ENCODE results near the gene SLC12A6. TPM values are rescaled to one million over a fixed set of nuclear protein-coding genes. Genes with fewer than 3 reads are reported as not detected.
A peak's percentile ranks its signal among the peaks of the same experiment; 100 is the strongest.
"Not testable (repeated sequence)": the region's sequence is repeated elsewhere in the genome, so short reads cannot be mapped to it uniquely, and the experiment has no call there.

The SLC12A6 gene
- total RNA-seq, 1 donor from 2014 or later = 16.6 TPM

- intact Hi-C loops (cut with micrococcal nuclease); H3K27me3 Mint-ChIP-seq (ENCODE audit: low read depth); DNase-seq (ENCODE audit: low spot score); H3K4me3 Mint-ChIP-seq (ENCODE audit: low read depth); H3K9me3 Mint-ChIP-seq; H3K27ac Mint-ChIP-seq; H3K36me3 Mint-ChIP-seq (ENCODE audit: low read depth); H3K4me1 Mint-ChIP-seq (ENCODE audit: low read depth): not testable (repeated sequence)
Measured at GRCh38 chr15:34352996-34353395, 15.4 kb upstream of the SLC12A6 start.

DNA sequence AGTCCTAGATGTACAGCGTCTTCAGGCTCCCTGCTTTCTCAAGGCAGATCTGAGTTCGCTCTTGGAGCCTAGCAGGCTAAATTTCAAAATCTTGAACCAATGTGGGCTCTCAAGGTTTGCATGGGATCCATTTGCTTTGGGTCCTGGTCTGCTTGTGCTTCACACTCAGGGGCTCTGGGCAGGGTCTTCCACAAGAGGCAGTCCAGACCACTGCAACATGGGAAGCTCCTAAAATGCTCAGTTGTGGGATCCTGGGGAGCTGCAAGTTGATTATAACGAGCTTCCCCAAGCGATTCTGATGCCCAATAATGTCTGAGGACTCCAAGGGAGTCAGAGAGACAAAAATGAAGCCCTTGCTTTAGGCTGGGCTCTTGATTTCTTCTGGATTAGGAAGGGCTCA, 12.2 kb upstream of the SLC12A6 start:
- intact Hi-C loops (cut with micrococcal nuclease) = no loop called here
- H3K27ac Mint-ChIP-seq = no peak overlapping the region
- peaks cover 5% of the 10 kb centered on the region for H3K36me3 Mint-ChIP-seq (ENCODE audit: low read depth)
- no peaks in the 10 kb centered on the region for H3K27me3 Mint-ChIP-seq (ENCODE audit: low read depth)
- H3K4me1 Mint-ChIP-seq (ENCODE audit: low read depth) = no peaks in the 10 kb centered on the region
- DNase-seq (ENCODE audit: low spot score) = no peak
- H3K9me3 Mint-ChIP-seq = no peaks in the 10 kb centered on the region
- H3K4me3 Mint-ChIP-seq (ENCODE audit: low read depth) = no peak overlapping the region

DNA sequence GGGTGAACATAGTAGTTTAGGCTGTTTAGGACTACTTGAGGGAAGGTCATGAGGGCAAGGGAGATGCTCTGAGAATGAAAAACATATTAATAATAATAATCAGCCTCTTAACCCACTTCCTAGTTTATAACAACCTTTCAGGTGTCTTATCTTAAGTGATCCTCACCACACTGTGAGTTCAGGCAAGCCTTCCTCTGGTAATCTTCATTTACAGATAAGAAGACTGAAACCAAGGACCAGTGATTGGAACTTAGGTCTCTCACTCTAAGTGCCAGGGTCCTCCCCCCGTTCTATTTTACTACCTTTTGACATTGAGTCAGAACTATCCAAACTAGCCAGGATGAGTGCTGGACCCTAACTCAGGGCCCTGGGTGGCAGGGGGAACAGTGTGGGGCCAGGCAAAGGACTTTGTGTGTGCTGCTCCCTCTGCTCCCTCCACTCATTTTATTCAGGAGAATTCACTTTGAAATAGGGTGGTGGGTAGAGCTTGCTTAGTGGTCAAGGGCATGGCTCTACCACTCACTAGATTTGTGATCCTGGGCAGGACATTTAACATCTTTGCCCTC, 11.2 kb upstream of the SLC12A6 start:
- no peak overlapping the region for H3K27ac Mint-ChIP-seq
- intact Hi-C loops (cut with micrococcal nuclease) = no loop called here
- H3K27me3 Mint-ChIP-seq (ENCODE audit: low read depth) = no peaks in the 10 kb centered on the region

GRCh38 chr15:34347951-34348638, 10.5 kb upstream of the SLC12A6 start:
- H3K4me1 Mint-ChIP-seq (ENCODE audit: low read depth) = no peaks in the 10 kb centered on the region
- intact Hi-C loops (cut with micrococcal nuclease) = no loop called here
- H3K4me3 Mint-ChIP-seq (ENCODE audit: low read depth) = no peak overlapping the region
- no peak overlapping the region for H3K27ac Mint-ChIP-seq
- no peaks in the 10 kb centered on the region for H3K9me3 Mint-ChIP-seq
- no peak for DNase-seq (ENCODE audit: low spot score)
- H3K27me3 Mint-ChIP-seq (ENCODE audit: low read depth) = no peaks in the 10 kb centered on the region
- H3K36me3 Mint-ChIP-seq (ENCODE audit: low read depth) = no peaks in the 10 kb centered on the region

More for the DNA sequence above, 11.2 kb upstream of the SLC12A6 start:
- DNase-seq (ENCODE audit: low spot score) = no peak
- no peaks in the 10 kb centered on the region for H3K9me3 Mint-ChIP-seq
- H3K4me3 Mint-ChIP-seq (ENCODE audit: low read depth) = no peak overlapping the region
- no peaks in the 10 kb centered on the region for H3K36me3 Mint-ChIP-seq (ENCODE audit: low read depth)
- no peaks in the 10 kb centered on the region for H3K4me1 Mint-ChIP-seq (ENCODE audit: low read depth)

DNA sequence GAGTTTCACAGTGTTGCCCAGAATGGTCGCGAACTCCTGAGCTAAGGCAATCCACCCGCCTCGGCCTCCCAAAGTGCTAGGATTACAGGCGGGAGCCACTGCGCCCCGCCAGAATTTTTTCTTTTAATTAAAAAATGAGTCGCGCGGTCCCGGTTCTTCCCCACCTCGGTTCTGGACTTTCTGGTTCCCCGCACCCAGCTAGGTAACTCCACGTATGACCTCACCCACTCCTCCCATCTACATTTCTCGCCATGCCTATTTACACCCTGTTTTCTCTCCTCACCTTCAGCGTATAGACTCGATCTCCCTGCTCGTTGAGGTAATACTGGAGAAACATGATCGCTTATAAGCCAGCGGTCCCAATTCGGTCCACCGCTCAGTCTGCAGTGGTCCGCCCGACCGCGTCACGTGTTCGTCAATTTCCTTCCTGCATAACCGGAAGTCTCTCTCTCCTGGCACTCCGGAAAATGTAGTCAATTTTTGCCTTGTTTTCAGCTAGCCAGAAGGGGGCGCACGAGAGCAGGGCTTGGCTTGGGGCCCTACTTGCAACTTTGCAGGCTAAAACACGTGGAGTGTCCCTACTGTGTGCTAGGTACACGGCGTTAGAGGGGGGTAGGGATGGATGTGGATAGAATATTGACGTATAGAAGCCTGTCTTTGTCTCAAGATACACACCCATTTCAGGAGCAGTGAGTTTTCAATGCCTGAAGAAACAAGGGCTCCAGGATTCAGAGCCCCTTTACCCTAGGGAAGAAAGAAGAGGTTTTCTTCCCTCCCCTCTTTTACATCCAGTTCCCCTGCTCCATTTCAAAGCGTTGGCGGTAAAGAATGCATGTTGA, 5.4 kb upstream of the SLC12A6 start, which contains the start of the genes NOP10 and NUTM1:
TSS of gene NOP10 (minus strand) at position 400 of the 839 bp plus-strand sequence. CDS start at position 337, 63 bp downstream.
TSS of gene NUTM1 (plus strand) at position 579 of the 839 bp plus-strand sequence. CDS start 382 bp downstream, outside the sequence.
- H3K27ac Mint-ChIP-seq = peak within 1 kb of the TSS; percentile 48
- peak; percentile 91 for DNase-seq (ENCODE audit: low spot score)
- no peak within 1 kb of the TSS for H3K4me3 Mint-ChIP-seq (ENCODE audit: low read depth)
- H3K27me3 Mint-ChIP-seq (ENCODE audit: low read depth) = no peaks in the 10 kb centered on the region
- peaks cover 33% of the 10 kb centered on the region for H3K36me3 Mint-ChIP-seq (ENCODE audit: low read depth)
- H3K4me1 Mint-ChIP-seq (ENCODE audit: low read depth) = peaks cover 18% of the 10 kb centered on the region
- intact Hi-C loops (cut with micrococcal nuclease) = loop anchor here (1.0 kb wide), 2 partner anchors 24 to 241 kb away; partner anchors contain the start of genes LPCAT4 and PGBD4
- no peaks in the 10 kb centered on the region for H3K9me3 Mint-ChIP-seq

- H3K27ac Mint-ChIP-seq = peak overlapping the region; percentile 48
- DNase-seq (ENCODE audit: low spot score); H3K9me3 Mint-ChIP-seq; H3K27me3 Mint-ChIP-seq (ENCODE audit: low read depth); intact Hi-C loops (cut with micrococcal nuclease); H3K4me3 Mint-ChIP-seq (ENCODE audit: low read depth): not testable (repeated sequence)
- peaks cover 34% of the 10 kb centered on the region for H3K36me3 Mint-ChIP-seq (ENCODE audit: low read depth)
- H3K4me1 Mint-ChIP-seq (ENCODE audit: low read depth) = peaks cover 18% of the 10 kb centered on the region
Measured at GRCh38 chr15:34342213-34342736, 4.7 kb upstream of the SLC12A6 start.

DNA sequence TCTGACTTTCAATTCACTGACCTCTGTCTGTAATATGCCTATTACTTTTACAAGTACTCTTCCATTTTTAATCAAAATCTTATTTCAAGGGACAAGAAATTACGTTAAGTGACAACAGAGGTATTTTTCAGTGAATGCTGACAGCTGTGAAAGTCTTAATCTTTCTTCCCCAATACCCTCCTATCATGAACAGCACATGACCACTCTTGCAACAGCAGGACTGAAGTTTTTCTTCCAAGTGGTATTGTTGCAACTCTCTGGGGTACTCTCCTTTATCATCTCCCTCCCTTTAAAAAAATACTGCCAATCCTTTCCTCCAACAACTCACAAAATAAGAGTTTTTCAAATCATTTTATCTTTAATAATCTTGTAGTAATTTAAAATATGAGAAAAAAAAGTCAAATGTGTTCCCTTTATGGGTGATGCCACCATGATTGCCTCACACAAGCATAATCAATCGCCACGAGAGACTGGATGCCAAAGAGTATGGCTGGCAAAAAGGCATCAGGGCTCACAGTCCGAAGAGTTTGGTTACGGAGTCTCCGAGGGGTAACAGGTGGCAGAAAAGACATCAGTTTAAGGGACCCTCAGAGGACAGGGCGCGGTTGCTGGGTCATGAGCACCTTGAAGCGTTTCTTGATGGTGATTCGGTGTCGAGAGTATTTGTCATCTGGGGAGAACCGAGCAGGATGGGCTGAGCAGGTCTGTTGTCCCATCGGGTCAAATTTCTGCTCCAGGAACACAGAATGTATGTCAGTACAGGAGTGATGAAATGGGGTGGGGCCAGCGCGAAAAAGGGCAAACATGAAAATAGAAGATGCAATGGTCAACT, 4.0 kb upstream of the SLC12A6 start:
- no peaks in the 10 kb centered on the region for H3K27me3 Mint-ChIP-seq (ENCODE audit: low read depth)
- H3K36me3 Mint-ChIP-seq (ENCODE audit: low read depth) = peaks cover 34% of the 10 kb centered on the region
- H3K4me1 Mint-ChIP-seq (ENCODE audit: low read depth) = peaks cover 24% of the 10 kb centered on the region
- H3K4me3 Mint-ChIP-seq (ENCODE audit: low read depth) = no peak overlapping the region
- no peaks in the 10 kb centered on the region for H3K9me3 Mint-ChIP-seq
- intact Hi-C loops (cut with micrococcal nuclease) = no loop called here
- DNase-seq (ENCODE audit: low spot score) = no peak
- H3K27ac Mint-ChIP-seq = peak overlapping the region; percentile 48

DNA sequence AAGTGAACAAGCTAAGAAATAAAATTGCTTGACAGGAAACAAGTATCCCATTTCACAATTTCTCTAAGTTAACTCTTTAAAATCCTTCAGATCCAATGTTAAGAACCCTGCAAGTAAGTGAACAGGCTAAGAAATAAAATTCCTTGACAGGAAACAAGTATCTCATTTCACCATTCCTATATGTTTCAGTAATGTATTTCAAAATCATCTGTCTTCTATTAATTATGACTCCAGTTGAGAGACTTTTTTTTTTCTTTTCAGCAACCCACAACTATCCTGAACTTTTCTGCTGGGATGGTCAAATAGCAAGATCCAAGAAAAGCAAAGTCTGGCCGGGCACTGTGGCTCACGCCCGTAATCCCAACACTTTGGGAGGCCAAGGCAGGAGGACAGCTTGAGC, 2.4 kb upstream of the SLC12A6 start:
- no peaks in the 10 kb centered on the region for H3K27me3 Mint-ChIP-seq (ENCODE audit: low read depth)
- no peak for DNase-seq (ENCODE audit: low spot score)
- H3K27ac Mint-ChIP-seq = peak overlapping the region; percentile 24
- peaks cover 38% of the 10 kb centered on the region for H3K4me1 Mint-ChIP-seq (ENCODE audit: low read depth)
- peak overlapping the region; percentile 41 for H3K4me3 Mint-ChIP-seq (ENCODE audit: low read depth)
- no peaks in the 10 kb centered on the region for H3K9me3 Mint-ChIP-seq
- H3K36me3 Mint-ChIP-seq (ENCODE audit: low read depth) = peaks cover 34% of the 10 kb centered on the region
- intact Hi-C loops (cut with micrococcal nuclease) = loop anchor here (10.0 kb wide), 1 partner anchor 245 kb away; the partner anchor contains the start of gene GOLGA8B

GRCh38 chr15:34338347-34338746, 766 bp upstream of the SLC12A6 start:
- Mint-ChIP-seq H3K27ac (no peak overlapping the region), H3K27me3 (ENCODE audit: low read depth) (no peaks in the 10 kb centered on the region), H3K4me3 (ENCODE audit: low read depth) (peak overlapping the region; percentile 98), H3K9me3 (no peaks in the 10 kb centered on the region), H3K4me1 (ENCODE audit: low read depth) (peaks cover 52% of the 10 kb centered on the region), H3K36me3 (ENCODE audit: low read depth) (peaks cover 34% of the 10 kb centered on the region)
- DNase-seq (ENCODE audit: low spot score) = no peak
- intact Hi-C loops (cut with micrococcal nuclease) = loop anchor here (10.0 kb wide), 1 partner anchor 246 kb away; the partner anchor contains the start of gene GOLGA8B

DNA sequence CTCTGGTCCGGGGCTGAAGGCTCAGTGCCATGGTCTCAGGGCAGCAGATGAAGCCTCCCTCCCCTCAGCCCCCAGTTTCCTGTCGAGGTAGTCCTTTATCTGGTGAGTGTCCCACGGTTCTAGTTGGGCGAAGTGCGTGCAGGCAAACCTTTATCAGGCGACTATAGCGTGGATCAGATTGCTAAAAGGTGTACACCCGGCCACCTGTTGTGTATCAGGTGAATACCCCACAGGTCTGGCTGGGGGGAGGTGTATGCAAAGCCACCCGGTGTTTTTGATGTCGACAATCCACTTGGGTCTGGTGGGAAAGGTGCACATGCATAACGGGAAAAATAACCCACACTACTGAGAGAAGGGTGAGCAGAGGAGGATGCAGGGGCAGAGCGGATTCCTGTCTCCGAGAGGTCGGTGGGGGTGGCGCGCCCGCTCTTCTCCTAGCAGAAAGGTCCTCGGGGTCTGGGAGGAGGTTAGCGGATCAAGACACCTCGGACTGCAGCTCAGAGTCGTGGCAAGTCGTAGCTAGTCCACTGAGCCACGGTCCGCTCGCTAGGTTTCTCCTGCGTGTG, 507 bp downstream of the SLC12A6 start:
- Mint-ChIP-seq H3K4me1 (ENCODE audit: low read depth) (peaks cover 62% of the 10 kb centered on the region), H3K4me3 (ENCODE audit: low read depth) (peak overlapping the region; percentile 98), H3K9me3 (no peaks in the 10 kb centered on the region), H3K27ac (peak overlapping the region; percentile 95), H3K36me3 (ENCODE audit: low read depth) (peaks cover 32% of the 10 kb centered on the region), H3K27me3 (ENCODE audit: low read depth) (no peaks in the 10 kb centered on the region)
- no peak for DNase-seq (ENCODE audit: low spot score)
- intact Hi-C loops (cut with micrococcal nuclease) = loop anchor here (10.0 kb wide), 1 partner anchor 248 kb away; the partner anchor contains the start of gene GOLGA8B

GRCh38 chr15:34336231-34336990, 1.2 kb downstream of the SLC12A6 start:
- Mint-ChIP-seq H3K27ac (peak overlapping the region; percentile 95), H3K27me3 (ENCODE audit: low read depth) (no peaks in the 10 kb centered on the region), H3K4me3 (ENCODE audit: low read depth) (peak overlapping the region; percentile 98), H3K4me1 (ENCODE audit: low read depth) (peaks cover 62% of the 10 kb centered on the region), H3K9me3 (no peaks in the 10 kb centered on the region), H3K36me3 (ENCODE audit: low read depth) (peaks cover 30% of the 10 kb centered on the region)
- intact Hi-C loops (cut with micrococcal nuclease) = loop anchor here (10.0 kb wide), 1 partner anchor 248 kb away; the partner anchor contains the start of gene GOLGA8B
- DNase-seq (ENCODE audit: low spot score) = no peak

Data from activated T-helper 2 cell treated with anti-CD3 and anti-CD28 coated beads, Interferon-gamma antibody, Interleukin-2, Interleukin-4, amounts not matched to agents 10 μg/mL and 5 μg/mL and 100 μg/mL, durations not matched to agents 14 hours and 24 hours and 36 hours (primary cell).